Spinal cord (tissue), 10 donors: ENCODE results near the gene SPAG4. TPM values are rescaled to one million over a fixed set of nuclear protein-coding genes. Genes with fewer than 3 reads are reported as not detected.

Experiments
- DNase-seq, 6 donors: peaks; one replicate each; pipeline versions ENCODE4 v3.0.0 to v3.0.0-alpha.2; 2013 to 2015; ENCODE audit warnings: low spot score in 6 of 6, low read depth in 4 of 6
- H3K27ac ChIP-seq: one replicate; pipeline ENCODE4 v1.5.1; 2013; ENCODE audit warnings: low read depth, low read length, control low read depth
- H3K27me3 ChIP-seq: one replicate; pipeline ENCODE4 v1.6.1; 2013; ENCODE audit warnings: low read length; ENCODE audit not compliant: control insufficient read depth, insufficient read depth
- H3K36me3 ChIP-seq: one replicate; pipeline ENCODE4 v1.6.1; 2013; ENCODE audit warnings: low read length; ENCODE audit not compliant: control insufficient read depth, insufficient read depth
- H3K4me1 ChIP-seq: one replicate; pipeline ENCODE4 v1.6.1; 2013; ENCODE audit warnings: low read length; ENCODE audit not compliant: control insufficient read depth, insufficient read depth
- H3K4me3 ChIP-seq: one replicate; pipeline ENCODE4 v1.5.1; 2013; ENCODE audit warnings: low read depth, low read length, control low read depth
- H3K9me3 ChIP-seq: one replicate; pipeline ENCODE4 v1.6.1; 2013; ENCODE audit warnings: low read length; ENCODE audit not compliant: control insufficient read depth, insufficient read depth
- WGBS: methylation state at CpG from one replicate; pipeline ENCODE4 v1.1.5; 2013; ENCODE audit warnings: missing lambda C conversion rate; ENCODE audit not compliant: insufficient coverage; 5-methylcytosine and 5-hydroxymethylcytosine counted together
- polyA plus RNA-seq, 2 donors: library from polyadenylated mRNA; unstranded; fragments of 120-200 nt; gene quantifications; one replicate each; pipeline ENCODE4 v1.2.1, GENCODE V29; 2013; ENCODE audit not compliant: insufficient read length in 2 of 2
- total RNA-seq, 2 donors: library from RNA; depleted of rRNA in 1 of 2; stranded (reverse); fragments of 120-200 nt in 1 of 2; fragments of >200 nt in 1 of 2; gene quantifications; one replicate each; pipeline versions ENCODE4 v1.2.3 to v1.2.4, GENCODE V29; 2013 to 2014
- donor health status: healthy.

The SPAG4 gene
- total and polyA plus RNA-seq, 4 donors = 1.8 to 15.2 (median 6.0) TPM

- peak in 3 of 6 donors; percentile 45 to 86 (median 81) for DNase-seq
- no peaks in the 10 kb centered on the region for H3K9me3 ChIP-seq
- peak overlapping the region; percentile 11 for H3K27ac ChIP-seq
- H3K4me3 ChIP-seq = peak overlapping the region; percentile 39
- peaks cover 19% of the 10 kb centered on the region for H3K27me3 ChIP-seq
- H3K4me1 ChIP-seq = peaks cover 42% of the 10 kb centered on the region
- H3K36me3 ChIP-seq = peaks cover 2% of the 10 kb centered on the region
- 4% methylated on average over 44 of the region's 49 CpGs for WGBS
Measured at GRCh38 chr20:35619196-35620095, 3.8 kb downstream of the SPAG4 start.

- Histone ChIP-seq H3K27ac (no peak overlapping the region), H3K4me3 (no peak overlapping the region), H3K27me3 (peaks cover 19% of the 10 kb centered on the region), H3K36me3 (peaks cover 12% of the 10 kb centered on the region), H3K9me3 (no peaks in the 10 kb centered on the region), H3K4me1 (peaks cover 34% of the 10 kb centered on the region)
- no peak for DNase-seq
- WGBS = 93% methylated on average over 11 of the region's 11 CpGs
Measured at GRCh38 chr20:35620818-35621559, 5.4 kb downstream of the SPAG4 start.

GRCh38 chr20:35621560-35621946 is 5.9 kb downstream of the SPAG4 start:
- Histone ChIP-seq H3K27me3 (peaks cover 19% of the 10 kb centered on the region), H3K27ac (no peak overlapping the region), H3K36me3 (peaks cover 18% of the 10 kb centered on the region), H3K9me3 (no peaks in the 10 kb centered on the region), H3K4me1 (peaks cover 30% of the 10 kb centered on the region), H3K4me3 (no peak overlapping the region)
- WGBS = no CpG with 5 or more reads among the region's 2 CpGs
- DNase-seq = no peak

GRCh38 chr20:35625584-35626385 is 10.2 kb downstream of the SPAG4 start:
- Histone ChIP-seq H3K27ac (no peak overlapping the region), H3K27me3 (no peaks in the 10 kb centered on the region), H3K4me1 (no peaks in the 10 kb centered on the region), H3K36me3 (peaks cover 39% of the 10 kb centered on the region), H3K9me3 (no peaks in the 10 kb centered on the region), H3K4me3 (no peak overlapping the region)
- DNase-seq = no peak
- 96% methylated on average over 3 of the region's 6 CpGs for WGBS

- no peak for DNase-seq
- no peak overlapping the region for H3K27ac ChIP-seq
- no peak overlapping the region for H3K4me3 ChIP-seq
- no peaks in the 10 kb centered on the region for H3K4me1 ChIP-seq
- no peaks in the 10 kb centered on the region for H3K9me3 ChIP-seq
- peaks cover 44% of the 10 kb centered on the region for H3K36me3 ChIP-seq
- H3K27me3 ChIP-seq = no peaks in the 10 kb centered on the region
- 96% methylated on average over 10 of the region's 13 CpGs for WGBS
Measured at GRCh38 chr20:35626386-35627001, 10.9 kb downstream of the SPAG4 start.

- no peak for DNase-seq
- peaks cover 51% of the 10 kb centered on the region for H3K36me3 ChIP-seq
- H3K27me3 ChIP-seq = no peaks in the 10 kb centered on the region
- H3K9me3 ChIP-seq = no peaks in the 10 kb centered on the region
- 91% methylated on average over 3 of the region's 8 CpGs for WGBS
- H3K27ac ChIP-seq = no peak overlapping the region
- H3K4me3 ChIP-seq = no peak overlapping the region
- no peaks in the 10 kb centered on the region for H3K4me1 ChIP-seq
Measured at GRCh38 chr20:35627121-35627520, 11.5 kb downstream of the SPAG4 start.

- peaks cover 54% of the 10 kb centered on the region for H3K36me3 ChIP-seq
- DNase-seq = no peak
- no peak overlapping the region for H3K27ac ChIP-seq
- H3K27me3 ChIP-seq = no peaks in the 10 kb centered on the region
- no peaks in the 10 kb centered on the region for H3K9me3 ChIP-seq
- no peak overlapping the region for H3K4me3 ChIP-seq
- no peaks in the 10 kb centered on the region for H3K4me1 ChIP-seq
- 99% methylated on average over 7 of the region's 12 CpGs for WGBS
Measured at GRCh38 chr20:35629427-35630145, 14.0 kb downstream of the SPAG4 start.

- DNase-seq = no peak
- no peak overlapping the region for H3K27ac ChIP-seq
- no peaks in the 10 kb centered on the region for H3K4me1 ChIP-seq
- H3K9me3 ChIP-seq = no peaks in the 10 kb centered on the region
- H3K36me3 ChIP-seq = peaks cover 49% of the 10 kb centered on the region
- no peaks in the 10 kb centered on the region for H3K27me3 ChIP-seq
- 94% methylated on average over 3 of the region's 4 CpGs for WGBS
- no peak overlapping the region for H3K4me3 ChIP-seq
Measured at GRCh38 chr20:35630636-35631035, 15.0 kb downstream of the SPAG4 start.
